Stimulated activated CD4-positive, alpha-beta T cell treated with anti-CD3 and anti-CD28 coated beads, Interleukin-15, amount 100 ng/mL, for 1 hour (primary cell): ENCODE data around the gene DOP1A.

Source experiments
- DNase-seq, 2 donors: peaks; one replicate each; pipeline ENCODE4 v3.0.0-alpha.2; 2020; ENCODE audit warnings: low read depth in 1 of 2, low spot score in 1 of 2

The DOP1A gene

GRCh38 chr6:83067448-83068439, at the start of gene DOP1A:
Gene DOP1A (plus strand): TSS chr6:83067671. CDS start chr6:83096978, 29,307 bp downstream.
- DNase-seq: peak; percentile 91 to 97

- no peak for DNase-seq
Observed at GRCh38 chr6:83019741-83020140, 47.7 kb upstream of the DOP1A start.

- DNase-seq: no peak
Observed at GRCh38 chr6:83031689-83032088, 35.8 kb upstream of the DOP1A start.

- no peak for DNase-seq
Observed at GRCh38 chr6:83038246-83038645, 29.2 kb upstream of the DOP1A start.

GRCh38 chr6:83042467-83043053, 24.9 kb upstream of the DOP1A start:
- no peak for DNase-seq

GRCh38 chr6:83044091-83044768, 23.2 kb upstream of the DOP1A start:
- no peak for DNase-seq

- DNase-seq: no peak
Observed at GRCh38 chr6:83047065-83047754, 20.3 kb upstream of the DOP1A start.

GRCh38 chr6:83051377-83052172, 15.9 kb upstream of the DOP1A start:
- no peak for DNase-seq

- no peak for DNase-seq
Observed at GRCh38 chr6:83053678-83054077, 13.8 kb upstream of the DOP1A start.

GRCh38 chr6:83055366-83055964, 12.0 kb upstream of the DOP1A start:
- DNase-seq: no peak

GRCh38 chr6:83057705-83058321, 9.7 kb upstream of the DOP1A start:
- DNase-seq: no peak

- no peak for DNase-seq
Observed at GRCh38 chr6:83061190-83061589, 6.3 kb upstream of the DOP1A start.

GRCh38 chr6:83062225-83062624, 5.2 kb upstream of the DOP1A start:
- DNase-seq: no peak

GRCh38 chr6:83065511-83066192, 1.8 kb upstream of the DOP1A start, which contains the start of gene UBE3D:
Gene UBE3D (minus strand): TSS chr6:83065841. CDS start chr6:83065718, 123 bp downstream.
- peak; percentile 86 to 93 for DNase-seq

- DNase-seq: no peak
Observed at GRCh38 chr6:83068616-83069015, 1.1 kb downstream of the DOP1A start.

GRCh38 chr6:83069633-83070032, 2.2 kb downstream of the DOP1A start:
- no peak for DNase-seq

- no peak for DNase-seq
Observed at GRCh38 chr6:83071023-83071422, 3.6 kb downstream of the DOP1A start.

- no peak for DNase-seq
Observed at GRCh38 chr6:83071707-83072106, 4.2 kb downstream of the DOP1A start.

- DNase-seq: no peak
Observed at GRCh38 chr6:83072726-83073125, 5.3 kb downstream of the DOP1A start.
